Lower lobe of right lung (tissue), 2 donors: Measurements from ENCODE around the gene CPEB1. TPM values are rescaled to one million over a fixed set of nuclear protein-coding genes. Genes with fewer than 3 reads are reported as not detected.
A peak's percentile ranks its signal among the peaks of the same experiment; 100 is the strongest.
"Not testable (repeated sequence)": the region's sequence is repeated elsewhere in the genome, so short reads cannot be mapped to it uniquely, and the experiment has no call there.

Source experiments
- ATAC-seq, 2 donors: fragments of 200-7000 bp; cut with Tn5 transposase; one replicate each; pipeline ENCODE4 v1.9.1; 2020 to 2022; ENCODE audit warnings: mild to moderate bottlenecking in 2 of 2, moderate library complexity in 2 of 2
- DNase-seq: peaks from one replicate; pipeline ENCODE4 v3.0.0-alpha.2; 2020
- H3K27ac ChIP-seq: fragments of 200-600 bp; one replicate; pipeline ENCODE4 v1.8.0; 2022
- H3K27me3 ChIP-seq: fragments of 200-600 bp; one replicate; pipeline ENCODE4 v1.8.0; 2022; ENCODE audit warnings: low read depth
- H3K36me3 ChIP-seq: fragments of 200-600 bp; one replicate; pipeline ENCODE4 v1.8.0; 2022; ENCODE audit warnings: mild to moderate bottlenecking
- H3K4me1 ChIP-seq: fragments of 200-600 bp; one replicate; pipeline ENCODE4 v1.8.0; 2022
- H3K4me3 ChIP-seq: fragments of 200-600 bp; one replicate; pipeline ENCODE4 v1.8.0; 2022; ENCODE audit warnings: mild to moderate bottlenecking
- H3K9me3 ChIP-seq: fragments of 200-600 bp; one replicate; pipeline ENCODE4 v1.8.0; 2022
- intact Hi-C: fragments of 100-400 bp; cut with DNase I; formaldehyde crosslinking; loops from one replicate; pipeline ENCODE4 v1.11.0; 2022
- total RNA-seq: library from RNA; stranded (reverse); fragmentation: NEBNext Ultra II Directional; extraction: Animal tissue kit (Norgen Biotek cat#: 25700); gene quantifications from one replicate; pipeline ENCODE4 v1.2.1, GENCODE V29; 2021
- TF ChIP-seq, protein P1 (sequence below): fragments of 200-600 bp; IDR thresholded peaks from one replicate; pipeline ENCODE4 v1.8.0; 2022; ENCODE audit warnings: antibody characterized with exemption, mild to moderate bottlenecking
- donor health status: DM: no; HTN: yes; CAD: no; lungs with severe emphysema.

The CPEB1 gene
- total RNA-seq, 1 donor from 2014 or later, result 2.7 TPM

- DNase-seq, H3K9me3 ChIP-seq, H3K36me3 ChIP-seq, H3K27ac ChIP-seq, intact Hi-C loops, H3K4me1 ChIP-seq, H3K4me3 ChIP-seq, H3K27me3 ChIP-seq: not testable (repeated sequence)
- ATAC-seq, result peak; percentile 87 to 88
- TF ChIP-seq, protein P1, sequence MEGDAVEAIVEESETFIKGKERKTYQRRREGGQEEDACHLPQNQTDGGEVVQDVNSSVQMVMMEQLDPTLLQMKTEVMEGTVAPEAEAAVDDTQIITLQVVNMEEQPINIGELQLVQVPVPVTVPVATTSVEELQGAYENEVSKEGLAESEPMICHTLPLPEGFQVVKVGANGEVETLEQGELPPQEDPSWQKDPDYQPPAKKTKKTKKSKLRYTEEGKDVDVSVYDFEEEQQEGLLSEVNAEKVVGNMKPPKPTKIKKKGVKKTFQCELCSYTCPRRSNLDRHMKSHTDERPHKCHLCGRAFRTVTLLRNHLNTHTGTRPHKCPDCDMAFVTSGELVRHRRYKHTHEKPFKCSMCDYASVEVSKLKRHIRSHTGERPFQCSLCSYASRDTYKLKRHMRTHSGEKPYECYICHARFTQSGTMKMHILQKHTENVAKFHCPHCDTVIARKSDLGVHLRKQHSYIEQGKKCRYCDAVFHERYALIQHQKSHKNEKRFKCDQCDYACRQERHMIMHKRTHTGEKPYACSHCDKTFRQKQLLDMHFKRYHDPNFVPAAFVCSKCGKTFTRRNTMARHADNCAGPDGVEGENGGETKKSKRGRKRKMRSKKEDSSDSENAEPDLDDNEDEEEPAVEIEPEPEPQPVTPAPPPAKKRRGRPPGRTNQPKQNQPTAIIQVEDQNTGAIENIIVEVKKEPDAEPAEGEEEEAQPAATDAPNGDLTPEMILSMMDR, result peak; percentile 41
These were observed 144.3 kb downstream of the CPEB1 start for GRCh38 chr15:82502700-82503339.

DNA sequence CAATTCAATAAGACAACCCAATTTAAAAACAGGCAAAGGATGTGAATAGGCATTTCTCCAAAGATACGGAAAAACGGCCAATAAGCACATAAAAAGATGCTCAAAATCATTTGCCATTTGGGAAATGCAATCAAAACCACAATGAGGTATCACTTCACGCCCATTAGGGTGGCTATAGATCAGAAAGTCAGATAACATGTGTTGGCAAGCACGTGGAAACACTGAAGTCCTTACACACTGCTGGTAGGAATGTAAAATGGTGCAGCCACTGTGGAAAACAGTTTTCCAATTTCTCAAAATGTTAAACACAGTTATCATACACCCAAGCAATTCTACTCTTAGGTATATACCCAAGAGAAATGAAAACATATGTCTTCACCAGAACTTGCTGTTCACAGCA is 146.4 kb downstream of the CPEB1 start:
- H3K36me3 ChIP-seq, DNase-seq, intact Hi-C loops, H3K4me1 ChIP-seq, H3K4me3 ChIP-seq, H3K9me3 ChIP-seq, ATAC-seq, H3K27ac ChIP-seq, H3K27me3 ChIP-seq: not testable (repeated sequence)

- H3K27me3 ChIP-seq, DNase-seq, H3K4me3 ChIP-seq, intact Hi-C loops, H3K36me3 ChIP-seq, H3K27ac ChIP-seq, H3K4me1 ChIP-seq, H3K9me3 ChIP-seq: not testable (repeated sequence)
- peak in 1 of 2 donors; percentile 26 for ATAC-seq
These were observed 149.2 kb downstream of the CPEB1 start for GRCh38 chr15:82497978-82498377.

Other genes with a start within 250 kb of the CPEB1 start
- gene GOLGA6L9, start 217.5 kb downstream of the CPEB1 start, total RNA-seq, result 6.0 TPM
- gene RPS17, start 106.9 kb downstream of the CPEB1 start, total RNA-seq, result 1,182 TPM
- gene AP3B2, start 62.5 kb upstream of the CPEB1 start, total RNA-seq, result 3.0 TPM
- gene FSD2, start 158.7 kb upstream of the CPEB1 start, total RNA-seq, result 0.18 TPM
- gene WHAMM, start 162.3 kb upstream of the CPEB1 start, total RNA-seq, result 9.9 TPM